ENCODE data around the gene AHSG. TPM values are rescaled to one million over a fixed set of nuclear protein-coding genes. Genes with fewer than 3 reads are reported as not detected.

AHSG gene
- total RNA-seq, 1 donor from 2014 or later, result not detected

- DNase-seq (no peak), ATAC-seq (ENCODE audit: low read depth) (no peak)
- Mint-ChIP-seq H3K9me3 (no peaks in the 10 kb centered on the region), H3K36me3 (ENCODE audit: low read depth) (no peaks in the 10 kb centered on the region), H3K4me1 (peaks cover 24% of the 10 kb centered on the region), H3K27ac (no peak overlapping the region), H3K4me3 (no peak overlapping the region), H3K27me3 (peaks cover 4% of the 10 kb centered on the region)
- POLR2A ChIA-PET, result no interaction called here
- TF ChIP-seq, protein P1, sequence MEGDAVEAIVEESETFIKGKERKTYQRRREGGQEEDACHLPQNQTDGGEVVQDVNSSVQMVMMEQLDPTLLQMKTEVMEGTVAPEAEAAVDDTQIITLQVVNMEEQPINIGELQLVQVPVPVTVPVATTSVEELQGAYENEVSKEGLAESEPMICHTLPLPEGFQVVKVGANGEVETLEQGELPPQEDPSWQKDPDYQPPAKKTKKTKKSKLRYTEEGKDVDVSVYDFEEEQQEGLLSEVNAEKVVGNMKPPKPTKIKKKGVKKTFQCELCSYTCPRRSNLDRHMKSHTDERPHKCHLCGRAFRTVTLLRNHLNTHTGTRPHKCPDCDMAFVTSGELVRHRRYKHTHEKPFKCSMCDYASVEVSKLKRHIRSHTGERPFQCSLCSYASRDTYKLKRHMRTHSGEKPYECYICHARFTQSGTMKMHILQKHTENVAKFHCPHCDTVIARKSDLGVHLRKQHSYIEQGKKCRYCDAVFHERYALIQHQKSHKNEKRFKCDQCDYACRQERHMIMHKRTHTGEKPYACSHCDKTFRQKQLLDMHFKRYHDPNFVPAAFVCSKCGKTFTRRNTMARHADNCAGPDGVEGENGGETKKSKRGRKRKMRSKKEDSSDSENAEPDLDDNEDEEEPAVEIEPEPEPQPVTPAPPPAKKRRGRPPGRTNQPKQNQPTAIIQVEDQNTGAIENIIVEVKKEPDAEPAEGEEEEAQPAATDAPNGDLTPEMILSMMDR (IDR thresholded peaks at IDR 0.05), result no peak
- intact Hi-C loops (cut with micrococcal nuclease), result loop anchor here (1.0 kb wide), 1 partner anchor 129 kb away; the partner anchor contains the start of gene EIF4A2
- CTCF ChIA-PET, result interaction anchor here (1.3 kb wide), 1 partner anchor 39 kb away, joined by 3 read pairs; no protein-coding TSS in a partner anchor
Measured at GRCh38 chr3:186653984-186654383, 41.1 kb downstream of the AHSG start.

DNA sequence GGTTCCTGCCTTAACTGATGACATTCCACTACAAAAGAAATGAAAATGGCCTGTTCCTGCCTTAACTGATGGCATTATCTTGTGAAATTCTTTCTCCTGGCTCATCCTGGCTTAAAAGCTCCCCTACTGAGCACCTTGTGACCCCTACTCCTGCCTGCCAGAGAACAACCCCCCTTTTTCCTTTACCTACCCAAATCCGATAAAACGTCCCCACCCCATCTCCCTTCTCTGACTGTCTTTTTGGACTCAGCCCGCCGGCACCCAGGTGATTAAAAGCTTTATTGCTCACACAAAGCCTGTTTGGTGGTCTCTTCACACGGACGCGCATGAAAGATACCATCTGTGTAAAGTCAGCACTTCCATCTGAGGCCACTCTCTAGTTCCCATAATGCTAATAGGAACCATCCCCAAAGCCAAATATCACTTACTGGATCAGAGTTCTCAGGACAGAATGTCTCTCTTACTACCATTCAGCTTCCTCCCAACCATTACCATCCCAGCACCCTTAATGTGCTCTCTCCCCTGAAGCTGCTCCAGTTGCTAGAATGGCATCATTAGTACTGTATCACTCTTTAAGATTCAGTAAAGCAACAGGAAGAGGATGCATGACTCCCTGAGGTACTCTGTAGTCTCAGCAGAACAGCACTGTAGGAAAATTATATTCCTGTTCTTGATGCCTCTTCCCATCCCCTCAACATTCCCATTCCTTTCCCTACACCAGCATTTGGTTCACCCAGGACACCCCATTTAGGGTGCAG is 50.7 kb downstream of the AHSG start:
- Mint-ChIP-seq H3K36me3 (ENCODE audit: low read depth) (no peaks in the 10 kb centered on the region), H3K9me3 (no peaks in the 10 kb centered on the region), H3K27ac (no peak overlapping the region), H3K4me1 (no peaks in the 10 kb centered on the region), H3K27me3 (peaks cover 5% of the 10 kb centered on the region), H3K4me3 (no peak overlapping the region)
- POLR2A ChIA-PET, result no interaction called here
- TF ChIP-seq, protein P1 (IDR thresholded peaks at IDR 0.05), result no peak
- ATAC-seq (ENCODE audit: low read depth), result no peak
- CTCF ChIA-PET, result no interaction called here
- DNase-seq, result no peak
- intact Hi-C loops (cut with micrococcal nuclease), result no loop called here

DNA sequence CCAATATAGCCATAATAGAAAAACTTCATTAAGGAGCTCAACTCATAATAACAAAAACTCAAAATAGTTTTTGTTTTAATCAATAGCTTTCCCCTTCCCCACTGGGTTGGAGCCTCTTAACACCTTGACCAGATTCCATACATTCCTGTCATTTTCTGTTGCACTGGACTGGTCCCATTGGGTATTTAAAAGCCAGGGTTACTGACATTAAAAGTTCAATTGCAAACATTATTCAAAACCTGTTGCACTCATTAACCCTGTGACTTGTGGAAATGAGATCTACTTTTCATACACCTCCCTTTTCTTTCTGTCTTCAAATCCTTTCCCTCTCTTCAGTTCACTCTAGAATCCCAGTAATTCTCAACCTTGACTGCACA is 51.2 kb downstream of the AHSG start:
- ChIA-PET CTCF (no interaction called here), POLR2A (no interaction called here)
- peaks cover 5% of the 10 kb centered on the region for H3K27me3 Mint-ChIP-seq
- TF ChIP-seq, protein P1 (IDR thresholded peaks at IDR 0.05), result no peak
- intact Hi-C loops (cut with micrococcal nuclease), result no loop called here
- H3K4me3 Mint-ChIP-seq, result no peak overlapping the region
- no peak overlapping the region for H3K27ac Mint-ChIP-seq
- DNase-seq (no peak), ATAC-seq (ENCODE audit: low read depth) (no peak)
- no peaks in the 10 kb centered on the region for H3K4me1 Mint-ChIP-seq
- no peaks in the 10 kb centered on the region for H3K9me3 Mint-ChIP-seq
- no peaks in the 10 kb centered on the region for H3K36me3 Mint-ChIP-seq (ENCODE audit: low read depth)

DNA sequence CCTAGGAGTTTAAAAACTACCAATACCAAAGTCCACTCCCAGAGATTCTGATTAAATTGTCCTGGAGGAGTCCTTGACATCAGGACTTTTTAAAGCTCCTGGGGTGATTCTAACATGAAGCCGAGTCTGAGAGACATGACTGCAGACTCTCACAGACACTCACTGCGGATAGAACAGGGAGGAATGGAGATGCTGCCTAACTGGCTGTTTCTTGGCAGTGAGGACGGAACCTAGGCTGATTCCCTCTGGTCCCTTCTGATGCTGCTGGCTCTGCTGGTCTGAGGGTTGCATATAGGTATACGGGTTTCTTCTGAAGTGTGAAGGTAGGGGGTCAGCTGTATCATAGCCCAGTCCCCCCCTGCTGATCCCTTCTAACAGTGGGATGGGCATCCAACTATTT is 51.6 kb downstream of the AHSG start:
- ChIA-PET POLR2A (no interaction called here), CTCF (no interaction called here)
- Mint-ChIP-seq H3K27me3 (peaks cover 5% of the 10 kb centered on the region), H3K4me3 (no peak overlapping the region), H3K4me1 (no peaks in the 10 kb centered on the region), H3K9me3 (no peaks in the 10 kb centered on the region), H3K36me3 (ENCODE audit: low read depth) (no peaks in the 10 kb centered on the region), H3K27ac (no peak overlapping the region)
- TF ChIP-seq, protein P1 (IDR thresholded peaks at IDR 0.05), result no peak
- ATAC-seq (ENCODE audit: low read depth) (no peak), DNase-seq (no peak)
- intact Hi-C loops (cut with micrococcal nuclease), result no loop called here

GRCh38 chr3:186665625-186666188 is 52.8 kb downstream of the AHSG start, which contains the start of gene HRG:
HRG (plus strand) TSS chr3:186666014; CDS start chr3:186666032, 18 bp downstream.
- ChIA-PET POLR2A (interaction anchor here (1.7 kb wide), 1 partner anchor 118 kb away, joined by 5 read pairs; the partner anchor contains the start of gene EIF4A2), CTCF (no interaction called here)
- H3K9me3 Mint-ChIP-seq, result no peaks in the 10 kb centered on the region
- TF ChIP-seq, protein P1 (IDR thresholded peaks at IDR 0.05), result no peak
- H3K36me3 Mint-ChIP-seq (ENCODE audit: low read depth), result no peaks in the 10 kb centered on the region
- DNase-seq (no peak), ATAC-seq (ENCODE audit: low read depth) (no peak)
- no peaks in the 10 kb centered on the region for H3K4me1 Mint-ChIP-seq
- peaks cover 5% of the 10 kb centered on the region for H3K27me3 Mint-ChIP-seq
- H3K27ac Mint-ChIP-seq, result no peak within 1 kb of the TSS
- intact Hi-C loops (cut with micrococcal nuclease), result no loop called here
- H3K4me3 Mint-ChIP-seq, result no peak within 1 kb of the TSS
